Inflammatory macrophage (primary cell): ENCODE data around the gene LNP1.

Experiments used
- DNase-seq, 2 donors: peaks; one replicate each; pipeline ENCODE4 v3.0.0-alpha.2; 2020 to 2022

LNP1 gene

DNA sequence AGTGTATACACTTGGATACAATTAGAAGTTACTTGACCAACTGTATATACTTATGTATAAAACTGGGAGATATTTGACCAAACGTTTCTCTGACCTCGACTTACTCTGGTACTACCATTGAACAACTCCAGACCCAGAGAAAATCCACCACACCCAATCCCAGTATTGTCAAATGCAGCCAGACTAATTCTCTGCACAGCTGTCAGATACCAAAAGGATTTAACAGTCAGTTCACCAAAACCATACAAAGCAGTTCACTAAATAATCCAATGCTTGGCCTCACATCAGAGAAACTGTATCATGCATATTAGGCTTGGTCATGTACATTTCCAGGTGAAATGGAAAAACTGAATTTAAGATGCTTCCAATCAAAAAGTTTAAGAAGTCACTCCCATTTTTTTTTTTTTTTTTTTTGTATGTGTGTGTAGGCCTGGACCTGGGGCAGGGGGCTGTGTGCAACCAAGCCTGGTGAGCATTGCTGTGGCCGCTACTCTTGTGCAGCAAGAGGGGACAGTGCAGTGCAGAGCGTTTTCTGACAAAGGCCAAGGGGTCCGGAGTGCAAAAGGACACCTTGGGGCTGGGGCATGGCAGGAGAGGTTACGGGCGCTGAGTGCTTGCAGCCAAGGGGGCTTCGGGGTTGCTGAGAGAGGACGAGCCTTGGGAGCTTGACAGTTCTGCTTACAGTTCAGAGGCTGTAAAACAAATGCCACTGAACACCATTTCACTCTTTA is 1.8 kb upstream of the LNP1 start:
- no peak for DNase-seq

DNA sequence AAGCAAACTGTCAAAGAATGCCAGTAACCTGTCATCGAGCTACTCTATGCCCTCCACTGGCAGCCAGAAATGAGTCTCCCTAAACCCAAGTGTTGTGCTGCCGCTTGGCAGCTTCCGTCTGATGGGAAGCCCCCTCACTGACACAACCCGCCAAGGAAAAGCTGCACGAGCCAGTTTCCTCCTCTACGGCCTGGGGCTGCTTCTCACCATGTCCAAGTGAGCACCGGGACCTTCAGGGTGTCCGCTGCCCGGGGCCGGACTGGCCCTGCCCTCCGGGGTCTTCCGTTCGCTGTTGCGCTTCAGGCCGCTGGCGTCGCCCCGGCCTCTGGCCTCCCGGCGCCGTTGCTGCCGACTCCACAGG is 940 bp upstream of the LNP1 start:
- DNase-seq, result peak; percentile 4 to 26

DNA sequence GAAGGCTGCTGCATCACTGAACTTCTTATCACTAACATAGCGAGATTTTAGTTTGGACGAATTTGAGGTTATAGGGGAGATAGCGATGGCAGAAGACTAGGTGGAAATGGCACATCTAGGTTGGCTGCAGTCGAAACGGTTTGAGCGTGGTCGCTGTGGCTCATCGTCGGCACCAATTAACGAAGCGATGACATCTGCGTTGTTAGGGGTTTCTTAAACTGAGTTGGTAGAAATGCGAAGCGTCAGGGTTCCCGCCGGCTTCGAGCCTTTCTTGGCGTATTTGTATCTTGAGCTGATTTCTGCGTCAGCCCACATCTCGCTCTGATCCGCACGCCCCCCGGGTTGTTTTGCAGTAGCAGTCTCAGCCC is 319 bp downstream of the LNP1 start:
- peak in 1 of 2 donors; percentile 25 for DNase-seq

DNA sequence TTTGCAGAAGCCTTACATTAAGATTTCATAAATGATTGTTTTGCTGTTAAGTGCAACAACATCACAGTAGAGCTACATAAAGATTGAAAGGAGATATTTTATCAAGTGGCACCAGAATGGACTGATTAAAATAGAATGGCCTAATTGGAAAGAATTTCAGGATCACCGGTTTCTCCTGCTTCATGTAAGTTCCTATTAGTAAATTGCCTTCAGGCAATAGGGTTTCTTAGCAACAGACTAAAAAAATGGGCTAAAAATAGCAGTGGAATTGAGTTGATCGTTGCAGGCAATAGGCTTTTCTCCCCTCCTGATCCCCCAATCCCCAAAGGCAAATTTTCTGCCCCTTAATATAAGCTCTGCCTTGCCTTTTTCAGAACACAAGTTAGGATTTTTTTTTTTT is 917 bp downstream of the LNP1 start:
- DNase-seq, result no peak

DNA sequence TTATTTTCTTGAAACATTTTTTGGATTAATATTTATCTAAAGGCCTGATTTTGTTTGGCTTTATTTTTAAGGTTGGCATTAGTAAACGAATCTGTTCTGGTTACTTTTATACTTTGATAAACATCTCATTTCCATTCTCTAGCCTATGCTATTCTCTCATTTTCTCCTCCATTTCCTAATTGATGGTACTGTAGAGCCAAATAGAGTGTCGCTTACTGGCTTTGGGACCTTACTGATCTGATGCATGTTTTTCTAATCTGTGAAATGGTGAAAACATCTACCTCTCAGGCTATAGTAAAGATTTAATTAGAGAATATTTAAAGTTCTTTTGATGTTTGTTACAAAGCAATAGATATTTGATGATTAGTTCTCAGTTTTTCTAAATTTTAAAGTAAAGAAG is 1.6 kb downstream of the LNP1 start:
- no peak for DNase-seq

DNA sequence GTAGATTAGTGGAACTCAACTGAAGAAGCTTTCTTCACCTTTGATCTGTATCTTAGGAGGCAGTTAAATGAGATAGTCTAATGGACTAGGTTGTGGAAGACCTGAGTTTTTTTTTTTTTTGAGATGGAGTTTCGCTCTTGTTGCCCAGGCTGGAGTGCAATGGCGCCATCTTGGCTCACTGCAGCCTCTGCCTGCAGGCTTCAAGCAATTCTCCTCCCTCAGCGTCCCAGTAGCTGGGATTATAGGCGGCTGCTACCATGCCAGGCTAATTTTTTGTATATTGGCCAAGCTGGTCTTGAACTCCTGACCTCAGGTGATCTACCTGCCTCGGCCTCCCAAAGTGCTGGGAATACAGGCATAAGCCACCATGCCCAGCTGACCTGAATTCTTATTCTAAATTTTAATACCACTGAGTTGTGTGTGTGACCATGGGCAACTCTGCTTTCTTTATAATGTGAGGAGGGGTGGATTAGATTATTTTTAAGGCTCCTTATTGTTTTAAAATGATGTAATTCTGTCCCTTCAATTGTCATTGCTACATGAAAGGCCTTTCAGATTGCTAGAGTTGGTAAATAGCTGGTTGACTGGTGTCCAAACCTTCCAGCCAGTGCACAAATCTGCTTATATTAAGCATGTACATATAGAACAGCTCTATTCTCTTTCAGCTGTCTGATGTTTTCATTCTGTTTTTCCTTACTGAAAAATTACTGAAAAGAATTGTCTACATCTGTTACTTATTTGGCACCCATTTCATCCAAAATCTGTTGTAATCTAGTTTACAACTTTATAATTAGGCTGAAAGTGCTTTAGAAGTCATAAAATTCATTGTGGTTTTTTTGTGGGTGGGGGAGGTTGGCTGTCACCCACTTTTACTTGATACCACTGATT is 2.3 kb downstream of the LNP1 start:
- DNase-seq, result no peak

DNA sequence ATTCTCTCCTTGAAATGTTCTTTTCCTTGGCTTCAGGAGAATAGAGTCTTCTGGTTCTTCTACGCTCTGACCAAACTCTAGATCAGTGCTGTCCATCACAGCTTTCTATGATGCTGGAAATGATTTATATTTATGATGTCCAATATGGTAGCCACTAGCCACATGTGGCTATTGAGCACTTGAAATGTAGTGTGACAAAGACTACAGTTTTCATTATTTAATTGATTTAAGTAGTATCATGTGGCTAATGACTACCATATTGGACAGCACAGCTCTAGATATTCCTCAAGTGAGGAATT is 2.9 kb downstream of the LNP1 start:
- DNase-seq, result no peak

DNA sequence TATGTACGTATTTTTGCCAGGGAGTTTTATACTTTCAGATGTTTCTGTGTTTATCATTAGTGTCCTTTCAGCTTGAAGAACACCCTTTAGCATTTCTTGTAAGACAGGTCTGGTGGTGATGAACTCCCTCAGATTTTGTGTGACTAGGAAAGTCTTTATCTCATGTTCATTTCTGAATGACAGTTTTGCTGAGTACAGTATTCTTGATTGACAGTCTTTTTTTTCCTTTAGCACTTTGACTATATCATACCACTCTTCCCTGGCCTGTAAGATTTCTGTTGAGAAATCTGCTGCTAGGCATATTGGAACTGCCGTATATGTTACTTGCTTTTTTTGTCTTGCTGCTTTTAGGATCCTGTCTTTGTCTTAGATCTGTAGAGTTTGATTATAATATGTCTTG is 5.8 kb downstream of the LNP1 start:
- DNase-seq, result no peak

DNA sequence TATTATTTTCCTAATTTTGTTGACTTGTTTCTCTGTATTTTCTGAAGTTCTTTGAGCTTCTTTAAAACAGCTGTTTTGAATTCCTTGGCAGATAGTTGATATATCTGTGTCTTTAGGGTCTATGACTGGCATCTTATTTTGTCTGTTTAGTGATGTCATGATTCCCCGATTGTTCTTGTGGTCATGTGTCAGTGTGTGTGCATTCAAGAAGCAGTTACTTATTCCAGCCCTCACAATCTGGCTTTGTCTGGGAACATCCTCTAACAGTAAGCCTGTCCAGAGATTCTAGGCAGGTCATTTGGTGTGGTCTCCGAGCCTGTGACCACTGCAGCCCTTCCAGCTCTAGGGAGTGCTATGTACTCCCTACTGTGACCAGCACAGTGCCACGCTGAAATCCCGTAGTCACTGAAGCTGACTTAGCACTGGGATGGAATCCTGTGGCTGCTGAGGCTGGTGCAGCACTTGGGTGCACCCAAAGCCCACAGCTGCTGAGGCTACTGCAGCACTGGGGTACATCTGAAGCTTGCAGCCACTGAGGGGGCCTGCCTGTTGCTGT is 6.7 kb downstream of the LNP1 start:
- DNase-seq, result no peak

DNA sequence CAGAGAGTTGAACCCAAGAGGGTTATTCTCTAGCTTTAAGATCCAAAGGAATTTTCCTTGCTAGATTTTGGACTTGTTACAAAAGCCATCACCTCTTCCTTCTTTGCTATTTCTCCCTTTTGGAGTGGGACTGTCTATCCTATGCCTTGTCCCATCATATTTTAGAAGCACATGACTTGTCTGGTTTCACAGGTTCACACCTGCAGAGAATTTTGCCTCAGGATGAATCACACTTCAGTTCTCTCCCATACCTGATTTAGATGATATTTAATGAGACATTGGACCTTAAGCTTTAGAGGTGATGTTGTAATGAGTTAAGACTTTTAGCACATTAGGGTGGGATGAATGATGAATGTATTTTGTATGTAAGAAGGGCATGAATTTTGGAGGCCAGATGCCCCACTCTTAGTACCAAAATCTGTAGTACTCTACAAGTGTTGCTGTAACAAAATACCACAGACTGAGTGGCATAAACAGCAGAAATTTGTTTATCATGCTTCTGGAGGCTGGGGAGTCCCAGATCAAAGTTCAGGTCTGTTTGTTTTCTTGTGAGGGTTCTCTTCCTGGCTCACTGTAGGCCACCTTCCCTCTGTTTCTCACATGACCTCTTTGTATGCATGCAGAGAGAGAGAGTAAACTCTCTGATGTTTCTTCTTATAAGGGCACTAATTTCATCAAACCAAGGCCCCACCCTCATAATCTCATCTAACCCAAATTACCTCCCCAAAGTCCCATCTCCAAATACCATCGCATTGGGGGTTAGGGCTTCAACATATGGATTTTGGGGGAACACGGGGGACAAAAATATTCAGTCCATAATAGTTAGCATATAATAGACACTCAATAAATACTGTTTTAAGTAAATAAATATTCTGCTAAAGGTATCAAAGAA is 10.0 kb downstream of the LNP1 start:
- DNase-seq, result no peak

DNA sequence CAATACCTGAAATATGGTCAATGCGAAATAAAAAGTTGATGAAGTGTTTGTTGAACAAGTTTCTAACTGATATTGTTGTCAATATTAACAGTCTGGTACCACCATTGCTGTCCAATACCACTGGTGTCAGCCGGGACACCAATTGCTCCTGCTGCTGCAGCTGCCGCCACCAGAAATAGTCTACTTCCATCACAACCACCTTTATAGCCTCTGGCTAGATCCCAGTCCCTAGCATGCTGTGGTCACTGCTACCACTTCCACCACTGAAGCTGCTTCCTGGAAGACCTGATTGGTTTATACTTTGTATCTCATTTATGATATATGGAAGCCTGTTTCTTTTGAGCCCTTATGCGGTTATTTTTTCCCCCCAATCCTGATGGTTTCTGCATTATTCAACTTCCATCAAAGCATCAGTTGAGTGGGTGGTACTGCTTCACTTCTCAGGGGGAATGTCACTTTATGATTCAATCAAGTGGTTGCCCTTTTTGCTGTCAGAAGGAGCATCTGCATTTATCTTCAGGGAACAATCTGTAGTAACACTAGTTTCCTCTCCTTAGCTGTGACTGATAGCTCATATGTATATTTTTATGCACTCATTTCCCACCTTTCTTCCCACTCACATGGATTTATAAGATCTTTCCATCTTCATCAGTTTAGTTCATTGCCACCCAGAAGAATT is 11.7 kb downstream of the LNP1 start:
- no peak for DNase-seq

DNA sequence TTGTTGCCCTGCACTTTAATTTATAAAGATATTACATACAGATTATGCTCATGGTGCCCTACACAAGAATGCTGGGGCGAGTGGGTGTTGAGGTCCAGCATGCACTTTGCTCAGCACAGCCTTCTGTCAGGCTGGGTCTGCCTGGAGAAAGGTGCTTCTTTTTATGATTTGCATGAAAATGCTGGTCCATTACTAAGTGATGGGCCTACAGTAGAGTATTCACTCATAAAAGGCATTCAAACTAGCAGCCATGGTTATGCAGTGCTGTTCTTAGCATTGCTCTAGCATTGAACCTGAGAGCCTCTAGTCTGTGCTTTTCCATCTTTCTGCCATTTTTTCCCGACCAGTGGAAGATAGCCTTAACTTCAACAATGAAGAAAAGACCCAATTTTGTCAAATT is 12.3 kb downstream of the LNP1 start:
- DNase-seq, result no peak

DNA sequence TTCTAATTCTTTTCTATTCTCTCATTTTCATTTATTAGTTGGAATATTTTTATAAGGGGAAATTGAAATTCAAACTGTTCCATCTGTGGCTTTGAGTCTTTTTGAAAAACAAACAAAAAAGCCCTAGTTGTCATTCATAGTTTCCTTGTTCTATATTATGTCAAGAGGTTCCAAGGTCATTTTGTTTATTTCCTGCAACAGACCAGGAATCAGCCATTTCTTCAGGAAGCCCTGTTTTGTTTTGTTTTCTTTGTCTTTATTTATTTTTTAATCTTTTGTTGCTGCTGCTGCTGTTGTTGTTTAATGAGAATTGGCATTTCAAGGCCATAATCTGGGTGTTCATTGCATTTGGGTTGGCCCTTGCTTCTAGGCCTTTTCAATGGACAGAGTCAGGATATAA is 14.8 kb downstream of the LNP1 start:
- no peak for DNase-seq

DNA sequence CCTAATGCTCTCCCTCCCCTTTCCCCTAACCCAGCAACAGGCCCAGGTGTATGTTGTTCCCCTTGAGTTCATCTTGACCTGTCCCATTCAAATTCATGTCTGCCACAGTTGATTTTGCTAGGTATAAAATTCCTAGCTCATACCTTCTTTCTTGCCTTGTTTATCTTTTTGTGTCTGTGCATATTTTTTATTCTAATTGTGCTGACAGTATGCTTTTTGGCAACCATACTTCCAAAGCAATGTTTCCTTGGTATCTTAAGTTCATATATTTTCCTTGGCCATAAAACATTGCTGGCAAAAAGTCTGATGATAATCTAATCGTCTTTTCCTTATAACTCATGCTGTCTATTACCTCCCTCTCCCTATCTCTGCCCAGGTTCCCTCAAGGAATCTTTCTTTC is 15.5 kb downstream of the LNP1 start:
- no peak for DNase-seq

DNA sequence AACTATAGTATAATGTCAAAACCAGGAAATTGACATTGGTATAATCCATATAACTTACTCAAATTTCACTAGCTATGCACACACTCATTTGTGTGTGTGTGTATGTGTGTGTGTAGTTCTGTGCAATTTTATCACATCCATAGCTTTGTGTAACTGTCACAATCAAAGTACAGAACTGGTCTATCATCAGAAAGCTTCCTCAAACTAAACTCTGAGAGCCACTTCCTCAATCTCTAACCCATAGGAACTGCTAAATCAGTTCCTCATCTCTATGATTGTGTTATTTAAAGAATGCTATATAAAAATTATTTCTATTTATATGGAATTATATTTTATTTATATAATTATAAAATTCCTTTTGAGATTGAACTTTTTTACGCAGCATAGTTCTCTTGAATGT is 18.1 kb downstream of the LNP1 start:
- peak; percentile 57 to 81 for DNase-seq

DNA sequence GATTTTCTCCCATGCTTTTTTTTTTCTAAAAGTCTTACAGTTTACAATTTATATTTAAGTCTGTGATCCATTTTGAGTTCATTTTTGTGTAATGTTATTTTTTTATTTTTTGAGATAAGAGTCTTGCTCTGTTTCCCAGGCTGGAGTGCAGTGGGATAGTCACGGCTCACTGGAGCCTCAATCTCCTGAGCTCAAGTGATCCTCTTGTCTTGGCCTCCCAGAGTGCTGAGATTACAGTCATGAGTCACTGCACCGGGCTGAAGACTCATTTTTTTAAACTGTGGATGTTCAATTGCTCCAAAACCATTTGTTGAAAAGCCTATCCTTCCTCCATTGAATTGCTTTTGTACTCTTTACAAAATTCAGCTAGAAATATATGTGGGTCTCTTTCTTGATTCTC is 19.5 kb downstream of the LNP1 start:
- no peak for DNase-seq

DNA sequence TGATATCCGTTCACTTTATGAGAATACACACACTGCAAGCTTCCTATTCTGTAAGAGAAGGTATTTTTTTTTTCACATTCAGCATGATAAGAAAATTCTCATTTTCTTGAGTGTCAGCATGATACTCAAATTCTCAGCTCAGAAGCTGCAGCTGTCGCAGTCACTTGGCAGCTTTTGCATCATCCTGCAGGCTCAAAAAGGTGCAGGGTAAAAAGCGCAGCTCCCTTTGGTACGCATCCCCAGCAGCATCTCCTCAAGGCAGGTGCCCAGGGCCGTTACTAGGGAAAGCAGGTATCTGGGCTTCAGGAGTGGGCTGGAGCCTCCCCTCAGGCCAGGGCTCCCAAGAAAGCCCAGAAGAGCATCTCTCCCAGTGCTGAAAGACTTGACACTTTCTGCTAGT is 22.3 kb downstream of the LNP1 start:
- DNase-seq, result no peak

DNA sequence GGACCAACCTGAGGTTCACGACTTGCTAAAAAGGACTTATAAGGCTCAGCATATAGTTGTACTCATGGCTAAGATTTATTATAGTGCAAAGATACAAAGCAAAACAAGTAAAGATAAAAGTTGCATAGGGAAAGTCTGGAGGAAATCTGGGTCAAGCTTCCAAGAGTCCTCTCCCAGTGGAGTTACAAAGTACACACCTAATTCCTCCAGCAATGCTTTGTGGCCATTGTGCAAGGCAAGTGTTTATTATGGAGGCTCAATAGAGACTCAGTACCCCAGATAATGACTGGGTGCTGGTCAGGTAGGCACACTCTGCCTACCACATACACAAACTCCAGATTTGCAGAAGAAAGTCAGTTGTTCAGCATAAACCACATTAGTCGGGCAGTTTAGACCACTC is 22.9 kb downstream of the LNP1 start:
- no peak for DNase-seq

DNA sequence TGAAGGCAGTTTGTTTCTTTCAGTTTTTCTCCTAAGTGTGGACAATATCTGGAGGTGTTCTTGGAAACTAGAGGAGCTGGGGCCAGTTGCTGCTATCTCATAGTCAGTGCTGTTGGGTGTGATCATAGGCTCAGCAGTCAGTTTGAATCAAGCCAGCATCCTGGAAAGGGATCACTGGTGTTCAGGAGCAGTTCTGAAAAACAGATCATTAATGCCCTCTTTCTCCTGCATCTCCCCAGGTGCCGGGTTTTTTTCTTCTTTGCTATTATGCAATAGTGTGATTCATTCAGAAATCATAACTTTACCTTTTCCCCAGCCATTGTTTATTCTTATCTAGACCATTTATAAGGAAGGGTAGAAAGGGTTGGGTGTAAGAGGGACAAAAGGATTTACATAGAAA is 24.0 kb downstream of the LNP1 start:
- DNase-seq, result no peak

DNA sequence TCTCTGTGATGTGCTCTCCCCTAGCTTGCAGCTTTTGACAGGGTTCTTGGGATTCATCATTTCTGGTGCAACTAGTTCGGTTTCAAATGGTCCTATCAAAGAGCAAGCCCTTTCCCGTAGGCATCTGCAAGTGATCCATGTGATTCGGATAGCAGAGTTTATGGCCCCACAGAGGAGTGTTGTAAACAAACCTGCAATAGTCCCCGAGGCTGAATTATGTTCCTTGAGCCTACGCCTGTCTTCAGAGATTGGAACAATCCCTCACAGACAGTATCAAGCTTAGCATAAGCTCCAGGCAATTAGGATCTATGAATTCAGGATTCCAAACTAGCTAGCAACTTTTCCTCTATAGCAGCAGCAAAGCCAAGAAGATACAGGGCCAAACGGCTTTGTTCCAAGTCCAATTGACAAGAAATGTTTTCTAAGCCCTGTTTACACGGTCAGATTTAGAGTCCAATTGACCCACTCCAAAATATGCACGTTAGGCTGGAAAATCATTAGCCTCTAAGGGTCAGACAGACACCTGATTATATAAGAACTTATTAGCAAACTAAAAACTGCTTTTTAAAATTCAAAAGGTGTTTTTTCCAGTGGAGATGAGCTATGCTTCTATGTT is 24.8 kb downstream of the LNP1 start:
- DNase-seq, result no peak

DNA sequence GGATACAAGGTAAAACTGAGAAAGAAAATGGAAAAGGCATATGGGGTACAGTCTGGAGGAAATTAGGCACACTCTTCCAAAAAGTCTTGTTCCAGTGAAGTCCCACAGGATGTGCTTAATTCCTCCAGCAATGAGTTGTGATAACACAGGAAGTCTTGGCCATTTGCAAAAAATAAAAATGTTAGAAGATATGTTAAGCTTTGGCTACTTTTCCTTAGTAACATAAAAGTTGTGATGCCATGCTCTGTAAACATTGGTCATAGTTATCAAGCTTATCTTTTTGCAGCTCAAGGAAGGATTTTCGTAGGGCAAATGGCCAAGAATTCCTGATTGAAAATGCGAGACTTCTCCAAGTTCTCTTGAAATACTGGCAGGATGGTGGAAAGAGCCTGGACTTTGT is 26.4 kb downstream of the LNP1 start:
- no peak for DNase-seq

DNA sequence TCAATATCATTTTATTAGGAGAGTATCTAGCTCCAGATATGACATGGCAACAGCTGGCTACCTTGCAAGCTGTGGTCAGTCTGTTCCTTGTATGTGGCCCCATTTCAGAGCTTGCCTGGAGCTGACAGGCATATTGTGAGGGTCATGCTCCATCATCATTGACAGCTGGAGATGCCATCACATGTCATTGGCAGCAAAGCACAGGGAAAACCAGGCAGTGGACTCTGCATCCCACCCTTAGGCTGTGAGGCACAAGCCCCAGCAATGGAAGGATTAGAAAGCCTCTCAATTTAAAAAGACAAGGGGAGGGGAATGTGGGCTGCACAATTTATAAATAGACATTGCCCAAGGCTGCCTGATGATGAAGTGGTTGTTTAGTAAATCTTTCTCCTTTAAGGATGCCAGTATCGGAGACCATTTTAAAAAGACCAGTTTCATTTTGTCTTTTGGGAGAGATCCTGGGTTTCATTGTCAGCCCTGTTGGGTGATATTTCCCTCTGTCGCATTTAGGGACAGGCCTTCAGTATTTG is 27.9 kb downstream of the LNP1 start:
- DNase-seq, result no peak
